Measurements from ENCODE around the gene MARCHF6. TPM values are rescaled to one million over a fixed set of nuclear protein-coding genes. Genes with fewer than 3 reads are reported as not detected.

The MARCHF6 gene
- total and polyA plus RNA-seq, 9 of the 15 experiments (the other 6 are each of a cell fraction or from before 2014, with no cell fraction given) = 74.1 to 456 (median 116) TPM

DNA sequence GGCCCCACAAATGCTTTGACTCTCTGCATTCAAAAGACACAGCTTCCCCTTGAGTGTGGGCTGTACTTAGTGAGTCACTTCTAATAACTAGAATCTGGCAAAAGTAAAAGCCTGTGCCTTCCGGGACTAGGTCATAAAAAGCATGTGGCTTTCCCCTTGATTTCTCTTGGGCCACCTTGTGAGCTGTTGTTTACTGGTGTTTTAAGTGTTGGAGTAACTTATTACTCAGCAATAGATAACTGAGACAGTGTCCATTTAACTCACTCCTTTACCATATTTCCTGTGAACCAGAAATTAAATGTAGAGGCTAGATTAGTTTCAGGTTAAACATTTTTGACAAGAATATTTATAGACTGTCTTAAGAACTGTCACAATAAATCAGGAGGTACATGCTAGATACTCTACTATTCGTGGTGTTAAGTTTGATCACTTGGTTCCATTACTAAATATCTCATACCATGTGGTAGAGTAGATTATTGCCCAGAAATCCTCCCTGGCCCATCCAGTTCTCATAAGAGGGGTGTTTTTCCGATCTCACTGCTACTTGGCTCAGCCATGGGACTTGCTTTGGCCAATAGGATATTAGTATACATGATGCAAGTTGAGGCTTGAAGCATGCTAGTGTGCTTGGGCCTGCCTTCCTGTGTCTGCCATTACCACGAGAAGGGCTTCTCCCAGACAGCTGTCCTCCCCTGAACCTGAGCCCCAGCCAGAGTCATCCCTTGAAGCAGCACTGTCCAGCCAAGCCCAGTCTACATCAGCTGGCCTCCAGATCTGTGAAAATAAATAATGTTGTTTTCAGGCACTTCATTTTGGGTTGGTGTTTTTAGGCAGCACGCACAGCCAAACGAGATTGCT is 35.4 kb upstream of the MARCHF6 start (continued):
- no peak for TF ChIP-seq AFF1 (IDR thresholded peaks at IDR 0.05; ENCODE audit: low read depth in 1 of 2, partially characterized antibody in 2 of 2)
- TF ChIP-seq ZNF75A (CRISPR knock-in tag; IDR thresholded peaks at IDR 0.05) = no peak
- TF ChIP-seq, protein P1, sequence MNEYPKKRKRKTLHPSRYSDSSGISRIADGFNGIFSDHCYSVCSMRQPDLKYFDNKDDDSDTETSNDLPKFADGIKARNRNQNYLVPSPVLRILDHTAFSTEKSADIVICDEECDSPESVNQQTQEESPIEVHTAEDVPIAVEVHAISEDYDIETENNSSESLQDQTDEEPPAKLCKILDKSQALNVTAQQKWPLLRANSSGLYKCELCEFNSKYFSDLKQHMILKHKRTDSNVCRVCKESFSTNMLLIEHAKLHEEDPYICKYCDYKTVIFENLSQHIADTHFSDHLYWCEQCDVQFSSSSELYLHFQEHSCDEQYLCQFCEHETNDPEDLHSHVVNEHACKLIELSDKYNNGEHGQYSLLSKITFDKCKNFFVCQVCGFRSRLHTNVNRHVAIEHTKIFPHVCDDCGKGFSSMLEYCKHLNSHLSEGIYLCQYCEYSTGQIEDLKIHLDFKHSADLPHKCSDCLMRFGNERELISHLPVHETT (CRISPR knock-in tag; conservative IDR thresholded peaks at IDR 0.05 in 1 of 2, IDR thresholded peaks at IDR 0.05 in 1 of 2) = no peak
- TF ChIP-seq SREBF2 (CRISPR knock-in tag; IDR thresholded peaks at IDR 0.05) = no peak
- no peak for TF ChIP-seq KDM2B (CRISPR knock-in tag; IDR thresholded peaks at IDR 0.05)
- peak; percentile 63 for TF ChIP-seq SMARCA4 (IDR thresholded peaks at IDR 0.05)
- no peak for TF ChIP-seq ZSCAN29 (IDR thresholded peaks at IDR 0.05)
- peak; percentile 74 for TF ChIP-seq ZKSCAN8 (CRISPR knock-in tag; IDR thresholded peaks at IDR 0.05)
- no peak for TF ChIP-seq PML (IDR thresholded peaks at IDR 0.05; ENCODE audit: low read length)
- no peak; the same call in 1 of the 2 replicates for TF ChIP-seq ZNF175 (CRISPR knock-in tag; IDR thresholded peaks at IDR 0.05; ENCODE audit: low read depth)
- TF ChIP-seq IRF9 (tag; IDR thresholded peaks at IDR 0.05) = peak; percentile 67; the same call in 1 of the 2 replicates
- TF ChIP-seq CLOCK (CRISPR knock-in tag; IDR thresholded peaks at IDR 0.05; ENCODE audit: borderline replicate concordance) = no peak
- TF ChIP-seq E2F8 (IDR thresholded peaks at IDR 0.05; ENCODE audit: low read depth, partially characterized antibody) = no peak
- TF ChIP-seq SP1 (CRISPR knock-in tag; IDR thresholded peaks at IDR 0.05) = no peak
